Activated naive CD8-positive, alpha-beta T cell treated with anti-CD3 and anti-CD28 coated beads, Interleukin-2, amount 50 U/mL, for 16 hours (primary cell): ENCODE data around the gene WNT3.
"Not testable (repeated sequence)": the region's sequence is repeated elsewhere in the genome, so short reads cannot be mapped to it uniquely, and the experiment has no call there.

Experiments
- DNase-seq: peaks from one replicate; pipeline ENCODE4 v3.0.0-alpha.2; 2020; ENCODE audit warnings: low read depth, low spot score

The WNT3 gene

GRCh38 chr17:46818316-46818928 is at the start of gene WNT3:
TSS of gene WNT3 (minus strand) at chr17:46818692. CDS start at chr17:46818597, 95 bp downstream.
- peak; percentile 21 for DNase-seq

GRCh38 chr17:46866747-46867146 is 48.3 kb upstream of the WNT3 start:
- no peak for DNase-seq

- DNase-seq = no peak
Measured at GRCh38 chr17:46866325-46866724, 47.8 kb upstream of the WNT3 start.

GRCh38 chr17:46865100-46865499 is 46.6 kb upstream of the WNT3 start:
- no peak for DNase-seq

GRCh38 chr17:46863383-46864121 is 45.1 kb upstream of the WNT3 start:
- DNase-seq = no peak

- no peak for DNase-seq
Measured at GRCh38 chr17:46862949-46863348, 44.5 kb upstream of the WNT3 start.

GRCh38 chr17:46859996-46860395 is 41.5 kb upstream of the WNT3 start:
- no peak for DNase-seq

- no peak for DNase-seq
Measured at GRCh38 chr17:46857600-46857999, 39.1 kb upstream of the WNT3 start.

- DNase-seq = no peak
Measured at GRCh38 chr17:46854948-46855347, 36.5 kb upstream of the WNT3 start.

GRCh38 chr17:46854515-46854914 is 36.0 kb upstream of the WNT3 start:
- DNase-seq = no peak

GRCh38 chr17:46853896-46854444 is 35.5 kb upstream of the WNT3 start:
- no peak for DNase-seq

GRCh38 chr17:46851029-46851741 is 32.7 kb upstream of the WNT3 start, which contains the start of gene WNT9B:
TSS of gene WNT9B (plus strand) at chr17:46851583. CDS start at chr17:46851639, 56 bp downstream.
- no peak for DNase-seq

- no peak for DNase-seq
Measured at GRCh38 chr17:46850688-46851028, 32.2 kb upstream of the WNT3 start.

- no peak for DNase-seq
Measured at GRCh38 chr17:46848534-46848933, 30.0 kb upstream of the WNT3 start.

GRCh38 chr17:46847204-46848191 is 29.0 kb upstream of the WNT3 start:
- no peak for DNase-seq

- no peak for DNase-seq
Measured at GRCh38 chr17:46842835-46843234, 24.3 kb upstream of the WNT3 start.

- DNase-seq = no peak
Measured at GRCh38 chr17:46841561-46842379, 23.3 kb upstream of the WNT3 start.

- not testable (repeated sequence) for DNase-seq
Measured at GRCh38 chr17:46840596-46840995, 22.1 kb upstream of the WNT3 start.

GRCh38 chr17:46839211-46839610 is 20.7 kb upstream of the WNT3 start:
- no peak for DNase-seq

- no peak for DNase-seq
Measured at GRCh38 chr17:46837521-46837920, 19.0 kb upstream of the WNT3 start.
